Heart right ventricle (tissue), 16 donors: ENCODE data around the gene COA1. TPM values are rescaled to one million over a fixed set of nuclear protein-coding genes. Genes with fewer than 3 reads are reported as not detected.

Experiments used
- ATAC-seq, 8 donors: fragments of 200-7000 bp; cut with Tn5 transposase; one replicate each; pipeline ENCODE4 v1.9.1; 2020; ENCODE audit warnings: mild to moderate bottlenecking in 8 of 8, moderate library complexity in 8 of 8, moderate number of reproducible peaks in 1 of 8
- DNase-seq, 2 donors: peaks; one replicate each; pipeline ENCODE4 v3.0.0-alpha.2; 2020
- H3K27ac ChIP-seq, 10 donors: fragments of 200-600 bp; sonication (generic) in 2 of 10; one replicate each; pipeline versions ENCODE4 v1.5.0 to v1.8.0; 2020 to 2022; ENCODE audit warnings: mild to moderate bottlenecking in 3 of 10
- H3K27me3 ChIP-seq, 7 donors: fragments of 200-600 bp; one replicate each; pipeline ENCODE4 v1.8.0; 2021 to 2022; ENCODE audit warnings: mild to moderate bottlenecking in 2 of 7
- H3K36me3 ChIP-seq, 9 donors: fragments of 200-600 bp; sonication (generic) in 1 of 9; one replicate each; pipeline versions ENCODE4 v1.5.0 to v1.8.0; 2020 to 2022; ENCODE audit warnings: mild to moderate bottlenecking in 2 of 9
- H3K4me1 ChIP-seq, 9 donors: fragments of 200-600 bp; sonication (generic) in 1 of 9; one replicate each; pipeline versions ENCODE4 v1.5.0 to v1.8.0; 2020 to 2022; ENCODE audit warnings: mild to moderate bottlenecking in 4 of 9
- H3K4me3 ChIP-seq, 10 donors: fragments of 200-600 bp; sonication (generic) in 2 of 10; one replicate each; pipeline versions ENCODE4 v1.5.0 to v1.8.0; 2020 to 2022; ENCODE audit warnings: mild to moderate bottlenecking in 7 of 10, moderate library complexity in 2 of 10
- H3K9me3 ChIP-seq, 11 donors: fragments of 200-600 bp in 10 of 11; sonication (generic) in 2 of 11; one replicate each; pipeline versions ENCODE4 v1.5.0 to v1.8.0; 2013 to 2022; ENCODE audit warnings: mild to moderate bottlenecking in 2 of 11, control low read depth in 1 of 11, moderate library complexity in 1 of 11
- WGBS, 2 donors: extraction: QIAGEN DNeasy Blood & Tissue Kit; methylation state at CpG; one replicate each; pipeline ENCODE4 v1.1.7; 2013; ENCODE audit warnings: inconsistent platforms in 1 of 2; 5-methylcytosine and 5-hydroxymethylcytosine counted together
- intact Hi-C, 10 donors: fragments of 100-400 bp; cut with DNase I; formaldehyde crosslinking; loops; one replicate each; pipeline versions ENCODE4 v1.11.1 to v1.14.2; 2022
- polyA plus RNA-seq, 2 donors: library from polyadenylated mRNA; stranded (reverse); fragments of 200-250 nt; gene quantifications; one replicate each; pipeline ENCODE4 v1.2.3, GENCODE V29; 2013
- total RNA-seq, 10 donors: library from RNA; stranded (reverse); fragmentation: NEBNext Ultra II Directional in 3 of 10; extraction: Animal tissue kit (Norgen Biotek cat#: 25700) in 3 of 10; gene quantifications; one replicate each; pipeline versions ENCODE4 v1.2.1 to v1.2.4, GENCODE V29; 2021 to 2023
- TF ChIP-seq, protein P1 (sequence below), 9 donors: fragments of 200-600 bp; sonication (generic) in 2 of 9; IDR thresholded peaks; one replicate each; pipeline versions ENCODE4 v1.5.0 to v1.8.0; 2021 to 2022; ENCODE audit warnings: antibody characterized with exemption in 9 of 9, mild to moderate bottlenecking in 5 of 9, moderate library complexity in 1 of 9
- donor health status: Arrhythmogenic right ventricular cardiomyopathy.
- donor health status: ischemic (EF 13 %, LVEDD 7.1; RV severe dilation, severe dysfunction).
- donor health status: healthy with polysubstance abuse.
- donor health status: DM: no; HTN: yes; CAD: no.
- donor health status: DM: no; HTN: no; CAD: no.
- donor health status: ischemic (EF 25% LVEDD 6.9; RV normal size, moderate dysfunction).
- donor health status: ischemic (EF 25% LVEDD 5.7; RV mildly dilated, moderate dysfunction).
- donor health status: healthy.
- donor health status: DM: yes; HTN: yes; CAD: no.
- donor health status: Ischemic cardiomyopathy.
- donor health status: ischemic (EF 35%, LVEDD 5.7; RV mildly dilated, moderate dysfunction).
- donor health status: nonischemic (EF 11% LVEDD 7.7; RV severe dilation, severe dysfunction).
- donor health status: DM: yes; HTN: yes; CAD: no.
- donor health status: PGD.
- donor health status: ischemic (EF 29% LVEDD 5.4; RV normal size, mild dysfunction).
- donor health status: nonischemic (EF 23%, LVEDD 6.1; RV moderate dilation, normal function).

Gene COA1
- total and polyA plus RNA-seq, 12 donors: 52.1 to 83.3 (median 75.4) TPM

DNA sequence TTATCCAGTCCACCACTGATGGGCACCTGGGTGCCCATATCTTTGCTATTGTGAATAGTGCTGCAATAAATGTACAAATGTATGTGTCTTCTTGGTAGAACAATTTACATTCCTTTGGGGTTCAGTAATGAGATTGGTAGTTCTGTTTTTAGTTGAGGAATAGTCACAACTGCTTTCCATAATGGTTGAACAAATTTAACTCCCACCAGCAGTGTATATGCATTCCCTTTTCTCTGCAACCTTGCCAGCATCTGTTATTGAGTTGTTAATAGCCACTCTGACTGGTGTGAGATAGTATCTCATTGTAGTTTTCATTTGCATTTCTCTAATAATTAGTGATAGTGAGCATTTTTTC lies 27.8 kb downstream of the COA1 start:
- DNase-seq: no peak
- no peak overlapping the region for H3K27ac ChIP-seq
- H3K27me3 ChIP-seq: no peaks in the 10 kb centered on the region
- peaks cover 0 to 4% (median 0%) of the 10 kb centered on the region in 11 donors for H3K9me3 ChIP-seq
- H3K4me3 ChIP-seq: no peak overlapping the region
- no peak for ATAC-seq
- H3K36me3 ChIP-seq: peaks cover 0 to 8% (median 0%) of the 10 kb centered on the region in 9 donors
- intact Hi-C loops: loop anchor here in 4 of 10 donors (2.0 to 10.0 kb wide), 5 partner anchors 64 to 767 kb away; partner anchors contain the start of genes STK17A (in 2 of the 4), MRPL32 (in 1 of the 4) and PSMA2 (in 1 of the 4)
- H3K4me1 ChIP-seq: peaks cover 0 to 30% (median 7%) of the 10 kb centered on the region in 9 donors
- TF ChIP-seq, protein P1, sequence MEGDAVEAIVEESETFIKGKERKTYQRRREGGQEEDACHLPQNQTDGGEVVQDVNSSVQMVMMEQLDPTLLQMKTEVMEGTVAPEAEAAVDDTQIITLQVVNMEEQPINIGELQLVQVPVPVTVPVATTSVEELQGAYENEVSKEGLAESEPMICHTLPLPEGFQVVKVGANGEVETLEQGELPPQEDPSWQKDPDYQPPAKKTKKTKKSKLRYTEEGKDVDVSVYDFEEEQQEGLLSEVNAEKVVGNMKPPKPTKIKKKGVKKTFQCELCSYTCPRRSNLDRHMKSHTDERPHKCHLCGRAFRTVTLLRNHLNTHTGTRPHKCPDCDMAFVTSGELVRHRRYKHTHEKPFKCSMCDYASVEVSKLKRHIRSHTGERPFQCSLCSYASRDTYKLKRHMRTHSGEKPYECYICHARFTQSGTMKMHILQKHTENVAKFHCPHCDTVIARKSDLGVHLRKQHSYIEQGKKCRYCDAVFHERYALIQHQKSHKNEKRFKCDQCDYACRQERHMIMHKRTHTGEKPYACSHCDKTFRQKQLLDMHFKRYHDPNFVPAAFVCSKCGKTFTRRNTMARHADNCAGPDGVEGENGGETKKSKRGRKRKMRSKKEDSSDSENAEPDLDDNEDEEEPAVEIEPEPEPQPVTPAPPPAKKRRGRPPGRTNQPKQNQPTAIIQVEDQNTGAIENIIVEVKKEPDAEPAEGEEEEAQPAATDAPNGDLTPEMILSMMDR (IDR thresholded peaks at IDR 0.05): no peak

DNA sequence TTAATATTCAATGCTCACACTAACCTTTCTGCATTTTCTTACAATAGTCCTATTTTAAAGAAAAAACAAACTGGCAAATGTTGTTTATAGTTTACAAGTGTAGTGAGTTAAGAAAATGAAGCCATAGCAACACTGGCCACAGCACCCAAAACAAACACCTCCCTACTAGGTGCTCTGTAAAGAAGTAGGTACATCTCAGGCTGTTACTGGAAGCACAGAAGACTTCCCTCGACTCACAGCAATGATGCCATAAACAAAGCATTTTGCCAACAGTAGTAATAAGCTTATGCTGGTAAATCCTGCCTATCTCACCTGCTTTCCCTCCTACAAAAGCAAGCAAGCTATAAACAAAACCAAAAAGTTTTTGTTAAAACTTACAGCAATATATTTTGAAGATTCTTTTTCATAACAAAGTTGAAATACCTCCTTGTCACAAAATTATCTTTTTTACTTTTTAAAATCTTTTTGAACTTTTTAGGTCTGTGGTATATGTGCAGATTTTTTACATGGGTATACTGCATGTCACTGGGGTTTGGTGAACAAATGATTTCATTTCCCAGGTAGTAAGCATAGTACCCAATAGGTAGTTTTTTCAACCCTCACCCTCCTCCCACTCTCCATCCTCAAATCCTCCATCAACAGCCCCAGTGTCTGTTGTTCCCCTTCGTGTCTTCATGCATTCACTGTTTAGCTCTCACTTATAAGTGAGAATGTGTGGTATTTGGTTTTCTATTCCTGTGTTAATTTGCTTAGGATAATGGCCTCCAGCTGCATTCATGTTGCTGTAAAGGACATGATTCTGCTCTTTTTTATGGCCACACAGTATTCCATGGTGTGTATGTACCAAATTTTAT lies 28.4 kb downstream of the COA1 start:
- Histone ChIP-seq H3K9me3 (peaks cover 0 to 4% (median 0%) of the 10 kb centered on the region in 11 donors), H3K36me3 (peaks cover 0 to 8% (median 0%) of the 10 kb centered on the region in 9 donors), H3K4me1 (peaks cover 0 to 30% (median 7%) of the 10 kb centered on the region in 9 donors), H3K27ac (no peak overlapping the region), H3K4me3 (no peak overlapping the region), H3K27me3 (no peaks in the 10 kb centered on the region)
- DNase-seq (no peak), ATAC-seq (no peak)
- TF ChIP-seq, protein P1 (IDR thresholded peaks at IDR 0.05): no peak
- intact Hi-C loops: loop anchor here in 7 of 10 donors (1.0 to 10.0 kb wide), 7 partner anchors 64 to 766 kb away; partner anchors contain the start of genes STK17A (in 3 of the 7), MRPL32 (in 1 of the 7) and PSMA2 (in 1 of the 7)
- 49% methylated on average over 2 of the region's 2 CpGs for WGBS, 2 donors

DNA sequence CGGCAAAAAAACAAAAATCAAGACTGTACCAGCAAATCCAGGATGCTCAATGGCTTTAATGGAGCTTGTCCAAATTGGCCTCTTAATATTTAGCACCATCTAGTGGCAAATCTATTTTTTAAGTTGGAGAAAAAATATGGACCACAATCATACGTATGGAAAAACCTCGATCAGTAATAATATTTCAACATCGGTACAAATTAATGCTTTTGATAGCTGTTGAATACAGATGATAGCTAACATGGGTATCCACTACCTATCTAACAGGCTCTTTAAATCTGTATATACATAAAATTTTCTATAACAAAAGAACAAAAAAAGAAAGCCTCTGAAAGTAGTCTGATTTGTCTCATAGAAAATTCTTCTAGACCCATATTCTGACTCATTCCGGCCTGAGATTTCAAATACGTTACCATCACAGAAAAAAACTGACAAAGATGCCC lies 29.2 kb downstream of the COA1 start:
- 23 to 40% methylated on average over 6 of the region's 6 CpGs for WGBS, 2 donors
- no peaks in the 10 kb centered on the region for H3K27me3 ChIP-seq

More for the DNA sequence above, 29.2 kb downstream of the COA1 start:
- TF ChIP-seq, protein P1 (IDR thresholded peaks at IDR 0.05): peak; percentile 50 to 87 (median 76)
- peaks cover 0 to 4% (median 0%) of the 10 kb centered on the region in 11 donors for H3K9me3 ChIP-seq
- intact Hi-C loops: loop anchor here in 7 of 10 donors (1.0 to 10.0 kb wide), 7 partner anchors 63 to 765 kb away; partner anchors contain the start of genes STK17A (in 3 of the 7), MRPL32 (in 1 of the 7) and PSMA2 (in 1 of the 7)
- DNase-seq: no peak
- peak in 7 of 8 donors; percentile 49 to 83 (median 60) for ATAC-seq
- H3K36me3 ChIP-seq: peaks cover 0 to under 1% (median 0%) of the 10 kb centered on the region in 9 donors
- no peak overlapping the region for H3K4me3 ChIP-seq
- H3K4me1 ChIP-seq: peaks cover 0 to 30% (median 7%) of the 10 kb centered on the region in 9 donors
- H3K27ac ChIP-seq: no peak overlapping the region
